ENCODE results near the gene GNG7.
A peak's percentile ranks its signal among the peaks of the same experiment; 100 is the strongest.

Gene GNG7

DNA sequence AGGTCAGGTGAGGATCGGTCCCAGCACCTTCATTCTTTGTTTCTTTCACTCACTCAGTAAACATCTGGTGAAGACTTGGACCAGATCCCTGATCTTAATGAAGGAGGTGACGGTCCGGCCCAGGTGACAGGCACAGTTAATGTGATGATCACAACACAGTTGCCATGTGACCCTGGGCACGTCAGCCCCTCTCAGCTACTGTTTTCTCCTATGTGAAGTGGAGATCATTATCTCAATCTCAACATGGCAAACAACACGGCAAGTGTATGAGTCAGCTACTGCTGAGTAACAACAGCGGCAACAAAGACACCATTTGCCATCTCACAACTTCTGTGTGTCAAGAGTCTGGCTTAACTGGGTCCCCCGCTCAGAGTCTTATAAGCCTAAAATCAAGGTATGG is 74.6 kb downstream of the GNG7 start:
- Histone ChIP-seq H3K9me3 (ENCODE audit: insufficient read depth, low read length, severe bottlenecking) (peaks cover 6% of the 10 kb centered on the region), H3K9ac (ENCODE audit: low read depth, low read length) (peak overlapping the region; percentile 22), H3K36me3 (ENCODE audit: insufficient read depth, low read length) (no peaks in the 10 kb centered on the region), H3K79me2 (ENCODE audit: insufficient read depth, low read length) (no peaks in the 10 kb centered on the region), H3K27ac (ENCODE audit: low read length) (peak overlapping the region; percentile 76), H4K20me1 (ENCODE audit: insufficient read depth, low read length) (no peaks in the 10 kb centered on the region), H2AFZ (ENCODE audit: low read depth, low read length) (no peak overlapping the region), H3K4me2 (ENCODE audit: insufficient read depth, low read length) (peak overlapping the region; percentile 1; the same call in 1 of the 2 replicates), H3K4me3 (ENCODE audit: low read depth in 1 of 2, low read length in 2 of 2) (no peak overlapping the region), H3K27me3 (ENCODE audit: insufficient read depth, low read length, poor library complexity) (no peaks in the 10 kb centered on the region), H3K4me1 (ENCODE audit: insufficient read depth, low read length) (peaks cover 25% of the 10 kb centered on the region)
- DNase-seq: no peak
- 0 out of 3 replicates have a peak, but pooled peaks have one; percentile 5 for ATAC-seq (ENCODE audit: insufficient read depth, low read depth)
- no peak for TF ChIP-seq EZH2 (IDR thresholded peaks at IDR 0.05; ENCODE audit: borderline replicate concordance, low read depth, low read length, severe bottlenecking)
- TF ChIP-seq, protein P1, sequence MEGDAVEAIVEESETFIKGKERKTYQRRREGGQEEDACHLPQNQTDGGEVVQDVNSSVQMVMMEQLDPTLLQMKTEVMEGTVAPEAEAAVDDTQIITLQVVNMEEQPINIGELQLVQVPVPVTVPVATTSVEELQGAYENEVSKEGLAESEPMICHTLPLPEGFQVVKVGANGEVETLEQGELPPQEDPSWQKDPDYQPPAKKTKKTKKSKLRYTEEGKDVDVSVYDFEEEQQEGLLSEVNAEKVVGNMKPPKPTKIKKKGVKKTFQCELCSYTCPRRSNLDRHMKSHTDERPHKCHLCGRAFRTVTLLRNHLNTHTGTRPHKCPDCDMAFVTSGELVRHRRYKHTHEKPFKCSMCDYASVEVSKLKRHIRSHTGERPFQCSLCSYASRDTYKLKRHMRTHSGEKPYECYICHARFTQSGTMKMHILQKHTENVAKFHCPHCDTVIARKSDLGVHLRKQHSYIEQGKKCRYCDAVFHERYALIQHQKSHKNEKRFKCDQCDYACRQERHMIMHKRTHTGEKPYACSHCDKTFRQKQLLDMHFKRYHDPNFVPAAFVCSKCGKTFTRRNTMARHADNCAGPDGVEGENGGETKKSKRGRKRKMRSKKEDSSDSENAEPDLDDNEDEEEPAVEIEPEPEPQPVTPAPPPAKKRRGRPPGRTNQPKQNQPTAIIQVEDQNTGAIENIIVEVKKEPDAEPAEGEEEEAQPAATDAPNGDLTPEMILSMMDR (IDR thresholded peaks at IDR 0.05; ENCODE audit: borderline replicate concordance, extremely low read depth, low read length, poor library complexity, severe bottlenecking): no peak

DNA sequence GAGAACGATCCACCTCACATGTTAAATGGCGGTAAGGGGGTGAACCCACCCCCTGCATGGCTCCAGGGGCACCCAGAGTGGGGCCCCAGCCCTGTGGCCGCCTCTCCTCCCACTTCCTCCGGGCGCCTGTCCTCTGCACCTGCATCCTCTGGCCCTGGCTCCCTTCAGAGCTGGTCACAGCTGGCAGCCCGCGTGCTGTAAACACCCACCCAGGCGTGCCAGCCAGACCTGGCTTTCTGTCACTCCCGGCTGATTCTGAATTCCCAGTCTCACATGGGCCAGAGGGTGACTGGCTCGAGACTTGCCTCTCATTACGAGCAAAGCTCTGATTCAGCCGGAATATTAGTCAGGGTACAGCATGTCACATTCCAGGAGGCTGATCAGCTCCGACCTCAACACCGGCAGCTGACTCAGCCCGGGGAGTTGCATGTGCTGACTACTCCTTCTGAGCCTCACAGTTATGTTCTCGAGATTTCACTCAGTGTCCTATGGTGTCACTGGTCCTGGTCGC is 75.1 kb downstream of the GNG7 start:
- ATAC-seq (ENCODE audit: insufficient read depth, low read depth): peak; percentile 81
- no peaks in the 10 kb centered on the region for H3K36me3 ChIP-seq (ENCODE audit: insufficient read depth, low read length)
- peaks cover 30% of the 10 kb centered on the region for H3K4me1 ChIP-seq (ENCODE audit: insufficient read depth, low read length)
- H3K4me3 ChIP-seq (ENCODE audit: low read depth in 1 of 2, low read length in 2 of 2): no peak overlapping the region
- no peaks in the 10 kb centered on the region for H3K27me3 ChIP-seq (ENCODE audit: insufficient read depth, low read length, poor library complexity)
- H3K9ac ChIP-seq (ENCODE audit: low read depth, low read length): peak overlapping the region; percentile 22
- no peaks in the 10 kb centered on the region for H3K79me2 ChIP-seq (ENCODE audit: insufficient read depth, low read length)
- H3K9me3 ChIP-seq (ENCODE audit: insufficient read depth, low read length, severe bottlenecking): peaks cover 6% of the 10 kb centered on the region
- peak overlapping the region; percentile 1; the same call in 1 of the 2 replicates for H3K4me2 ChIP-seq (ENCODE audit: insufficient read depth, low read length)
- peak; percentile 77 for DNase-seq
- no peaks in the 10 kb centered on the region for H4K20me1 ChIP-seq (ENCODE audit: insufficient read depth, low read length)
- peak overlapping the region; percentile 76 for H3K27ac ChIP-seq (ENCODE audit: low read length)
- H2AFZ ChIP-seq (ENCODE audit: low read depth, low read length): no peak overlapping the region
- no peak for TF ChIP-seq EZH2 (IDR thresholded peaks at IDR 0.05; ENCODE audit: borderline replicate concordance, low read depth, low read length, severe bottlenecking)
- TF ChIP-seq, protein P1 (IDR thresholded peaks at IDR 0.05; ENCODE audit: borderline replicate concordance, extremely low read depth, low read length, poor library complexity, severe bottlenecking): no peak

DNA sequence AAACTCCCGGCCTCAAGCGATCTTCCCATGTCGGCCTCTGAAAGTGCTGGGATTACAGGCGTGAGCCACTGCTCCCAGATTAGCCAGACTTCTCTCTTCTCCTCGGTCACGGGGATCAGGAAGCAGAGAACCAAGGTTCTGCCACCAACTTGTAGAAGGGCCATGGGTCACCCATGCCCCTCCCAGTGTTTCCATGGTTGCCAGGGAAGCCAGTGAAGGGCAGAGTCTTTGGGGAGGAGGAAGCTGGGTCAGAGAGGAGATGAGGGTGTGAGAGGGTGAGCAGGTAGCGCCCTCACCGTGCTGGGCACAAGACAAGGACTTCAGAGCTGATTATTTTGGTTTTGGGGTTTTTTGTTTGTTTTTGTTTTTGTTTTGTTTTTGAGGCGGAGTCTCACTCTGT is 77.1 kb downstream of the GNG7 start:
- Histone ChIP-seq H3K9ac (ENCODE audit: low read depth, low read length) (no peak overlapping the region), H3K4me3 (ENCODE audit: low read depth in 1 of 2, low read length in 2 of 2) (no peak overlapping the region), H3K27ac (ENCODE audit: low read length) (peak overlapping the region; percentile 62), H3K36me3 (ENCODE audit: insufficient read depth, low read length) (no peaks in the 10 kb centered on the region), H3K9me3 (ENCODE audit: insufficient read depth, low read length, severe bottlenecking) (peaks cover 3% of the 10 kb centered on the region), H3K4me2 (ENCODE audit: insufficient read depth, low read length) (no peak overlapping the region), H4K20me1 (ENCODE audit: insufficient read depth, low read length) (no peaks in the 10 kb centered on the region), H2AFZ (ENCODE audit: low read depth, low read length) (no peak overlapping the region), H3K4me1 (ENCODE audit: insufficient read depth, low read length) (peaks cover 49% of the 10 kb centered on the region), H3K27me3 (ENCODE audit: insufficient read depth, low read length, poor library complexity) (no peaks in the 10 kb centered on the region), H3K79me2 (ENCODE audit: insufficient read depth, low read length) (no peaks in the 10 kb centered on the region)
- ATAC-seq (ENCODE audit: insufficient read depth, low read depth): no peak
- DNase-seq: no peak
- TF ChIP-seq EZH2 (IDR thresholded peaks at IDR 0.05; ENCODE audit: borderline replicate concordance, low read depth, low read length, severe bottlenecking): no peak
- TF ChIP-seq, protein P1 (IDR thresholded peaks at IDR 0.05; ENCODE audit: borderline replicate concordance, extremely low read depth, low read length, poor library complexity, severe bottlenecking): no peak
